Lower leg skin (tissue), 4 donors: ENCODE measurements around the gene PRKAR1A. TPM values are rescaled to one million over a fixed set of nuclear protein-coding genes. Genes with fewer than 3 reads are reported as not detected.

ENCODE experiments used
- DNase-seq, 2 donors: peaks; one replicate each; pipeline ENCODE4 v3.0.0-alpha.2; 2019; ENCODE audit warnings: low spot score in 2 of 2
- H3K4me3 ChIP-seq: fragments of 200-600 bp; sonication (generic); 2 replicates; pipeline ENCODE4 v1.5.1; 2017; ENCODE audit warnings: mild to moderate bottlenecking, low read depth; ENCODE audit not compliant: poor library complexity, severe bottlenecking
- POLR2A ChIP-seq, 2 donors: fragments of 450-650 bp; IDR thresholded peaks; one replicate each; pipeline ENCODE4 v1.6.1; 2016 to 2017; ENCODE audit warnings: antibody characterized with exemption in 2 of 2, mild to moderate bottlenecking in 1 of 2, moderate library complexity in 1 of 2
- WGBS, 2 donors: methylation state at CpG; one replicate each; pipeline ENCODE4 v1.1.5; 2018; 5-methylcytosine and 5-hydroxymethylcytosine counted together
- intact Hi-C: fragments of 100-400 bp; cut with DNase I; formaldehyde crosslinking; loops from one replicate; pipeline ENCODE4 v1.15.0; 2023; ENCODE audit warnings: low total_unique reads
- total RNA-seq, 4 donors: library from RNA; depleted of rRNA; stranded (reverse); fragments of >200 nt; gene quantifications; one replicate each; pipeline ENCODE4 v1.1.0, GENCODE V29; 2016
- TF ChIP-seq, protein P1 (sequence below), 3 donors: fragments of 450-650 bp; IDR thresholded peaks; one replicate each; pipeline ENCODE4 v1.5.1; 2016; ENCODE audit warnings: antibody characterized with exemption in 3 of 3, mild to moderate bottlenecking in 3 of 3, moderate library complexity in 2 of 3

The PRKAR1A gene
- total RNA-seq, 4 donors from 2014 or later = 198 to 214 (median 207) TPM

DNA sequence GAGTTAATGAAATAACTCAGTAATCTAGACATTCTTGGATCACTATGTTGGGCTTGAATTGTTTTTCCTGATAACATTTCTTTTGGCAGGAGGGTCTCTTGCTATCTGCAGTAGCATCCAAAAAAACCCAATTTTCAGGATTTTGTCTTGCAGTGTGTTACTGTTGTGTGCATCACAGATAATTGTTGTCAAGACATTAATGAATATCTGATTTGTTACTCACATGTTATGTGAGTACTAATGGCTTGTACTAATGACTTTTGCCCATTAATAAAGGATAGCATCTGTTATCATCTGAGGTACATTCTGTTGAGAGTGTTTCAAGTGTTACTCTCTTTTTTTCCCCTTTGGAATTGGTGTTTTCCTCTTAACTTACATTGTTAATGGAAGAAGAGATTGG lies 10.0 kb downstream of the PRKAR1A start:
- no peak for DNase-seq
- intact Hi-C loops = no loop called here
- TF ChIP-seq, protein P1, sequence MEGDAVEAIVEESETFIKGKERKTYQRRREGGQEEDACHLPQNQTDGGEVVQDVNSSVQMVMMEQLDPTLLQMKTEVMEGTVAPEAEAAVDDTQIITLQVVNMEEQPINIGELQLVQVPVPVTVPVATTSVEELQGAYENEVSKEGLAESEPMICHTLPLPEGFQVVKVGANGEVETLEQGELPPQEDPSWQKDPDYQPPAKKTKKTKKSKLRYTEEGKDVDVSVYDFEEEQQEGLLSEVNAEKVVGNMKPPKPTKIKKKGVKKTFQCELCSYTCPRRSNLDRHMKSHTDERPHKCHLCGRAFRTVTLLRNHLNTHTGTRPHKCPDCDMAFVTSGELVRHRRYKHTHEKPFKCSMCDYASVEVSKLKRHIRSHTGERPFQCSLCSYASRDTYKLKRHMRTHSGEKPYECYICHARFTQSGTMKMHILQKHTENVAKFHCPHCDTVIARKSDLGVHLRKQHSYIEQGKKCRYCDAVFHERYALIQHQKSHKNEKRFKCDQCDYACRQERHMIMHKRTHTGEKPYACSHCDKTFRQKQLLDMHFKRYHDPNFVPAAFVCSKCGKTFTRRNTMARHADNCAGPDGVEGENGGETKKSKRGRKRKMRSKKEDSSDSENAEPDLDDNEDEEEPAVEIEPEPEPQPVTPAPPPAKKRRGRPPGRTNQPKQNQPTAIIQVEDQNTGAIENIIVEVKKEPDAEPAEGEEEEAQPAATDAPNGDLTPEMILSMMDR (IDR thresholded peaks at IDR 0.05) = no peak
- TF ChIP-seq POLR2A (IDR thresholded peaks at IDR 0.05) = no peak
- no peak overlapping the region for H3K4me3 ChIP-seq

DNA sequence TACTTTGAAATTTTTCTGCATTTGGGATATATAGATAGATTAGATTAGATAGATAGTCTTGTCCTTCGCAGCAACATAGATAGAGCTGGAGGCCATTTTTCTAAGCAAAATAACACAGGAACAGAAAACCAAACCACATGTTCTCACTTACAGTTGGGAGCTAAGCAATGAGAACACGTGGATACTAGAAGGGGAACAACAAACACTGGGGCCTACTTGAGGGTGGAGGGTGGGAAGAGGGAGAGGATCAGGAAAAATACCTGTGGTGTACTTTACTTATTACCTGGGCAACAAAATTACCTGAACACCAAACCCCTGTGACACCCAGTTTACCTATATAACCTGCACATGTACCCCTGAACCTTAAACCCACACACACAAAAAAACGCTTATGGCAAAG lies 14.3 kb downstream of the PRKAR1A start:
- H3K4me3 ChIP-seq = no peak overlapping the region
- 71 to 80% methylated on average over 3 of the region's 3 CpGs for WGBS, 2 donors
- no peak for DNase-seq
- no peak for TF ChIP-seq POLR2A (IDR thresholded peaks at IDR 0.05)
- TF ChIP-seq, protein P1 (IDR thresholded peaks at IDR 0.05) = no peak
- intact Hi-C loops = no loop called here

DNA sequence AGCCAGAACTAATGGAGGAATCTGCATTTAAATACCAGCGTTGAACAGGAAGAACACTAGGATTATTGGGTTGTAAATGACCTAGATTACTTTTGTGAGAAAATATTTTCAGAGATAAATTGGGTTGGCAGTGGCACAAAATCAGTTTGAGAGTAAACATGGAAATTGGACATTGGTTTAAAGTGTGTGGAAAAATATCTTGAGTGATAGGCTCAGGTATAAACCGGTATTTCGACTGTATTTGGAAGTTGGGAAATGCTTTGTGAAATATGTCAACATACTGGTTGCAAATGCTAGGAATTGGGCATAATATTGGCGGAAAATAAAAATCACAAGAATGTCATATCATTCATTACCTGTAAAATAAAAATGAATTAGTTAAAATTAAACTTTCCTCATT lies 15.1 kb downstream of the PRKAR1A start:
- TF ChIP-seq, protein P1 (IDR thresholded peaks at IDR 0.05) = no peak
- no peak for TF ChIP-seq POLR2A (IDR thresholded peaks at IDR 0.05)
- DNase-seq = no peak
- intact Hi-C loops = no loop called here
- H3K4me3 ChIP-seq = no peak overlapping the region
- 86 to 93% methylated on average over 4 of the region's 4 CpGs for WGBS, 2 donors

DNA sequence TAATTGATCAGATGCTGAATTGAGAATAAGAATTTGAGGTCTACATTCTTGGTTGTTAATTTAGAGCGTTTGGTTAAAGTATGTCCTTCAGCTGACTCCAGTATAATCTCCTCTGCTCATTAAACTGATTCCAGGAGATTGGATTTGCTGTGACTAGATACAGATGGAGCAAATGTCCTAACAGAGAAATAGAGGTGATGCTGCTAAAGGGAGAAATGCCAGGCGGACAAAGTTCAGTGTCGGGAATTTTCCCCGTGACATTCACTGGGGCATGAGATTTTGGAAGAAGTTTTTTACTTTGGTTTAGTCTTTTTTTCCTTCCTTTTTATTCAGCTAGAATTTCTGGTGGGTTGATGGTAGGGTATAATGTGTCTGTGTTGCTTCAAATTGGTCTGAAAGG lies 19.0 kb downstream of the PRKAR1A start:
- TF ChIP-seq, protein P1 (IDR thresholded peaks at IDR 0.05) = no peak
- no peak for TF ChIP-seq POLR2A (IDR thresholded peaks at IDR 0.05)
- 82 to 89% methylated on average over 4 of the region's 4 CpGs for WGBS, 2 donors
- intact Hi-C loops = no loop called here
- no peak overlapping the region for H3K4me3 ChIP-seq
- no peak for DNase-seq

DNA sequence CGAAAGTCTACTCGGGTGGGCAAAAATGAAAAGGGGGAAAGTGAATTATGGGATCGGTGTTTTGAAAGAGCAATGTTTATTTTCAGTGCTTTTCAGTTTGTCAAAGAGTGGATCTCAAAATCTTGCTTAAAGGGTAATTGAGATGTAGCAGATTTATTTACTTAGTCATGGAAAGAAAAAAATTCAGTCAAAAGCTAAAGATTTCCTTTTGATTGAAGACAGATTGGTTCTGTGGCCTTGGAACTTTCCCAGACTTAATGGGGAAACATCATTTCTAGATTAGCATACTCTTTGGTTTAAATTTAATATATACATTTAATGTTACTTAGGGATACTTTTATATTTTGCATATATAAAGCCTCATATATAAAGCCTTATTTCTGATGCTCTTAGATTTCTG lies 20.6 kb downstream of the PRKAR1A start:
- DNase-seq = no peak
- no peak overlapping the region for H3K4me3 ChIP-seq
- intact Hi-C loops = no loop called here
- WGBS, 2 donors = 73 to 74% methylated on average over 3 of the region's 3 CpGs
- TF ChIP-seq POLR2A (IDR thresholded peaks at IDR 0.05) = no peak
- TF ChIP-seq, protein P1 (IDR thresholded peaks at IDR 0.05) = no peak

DNA sequence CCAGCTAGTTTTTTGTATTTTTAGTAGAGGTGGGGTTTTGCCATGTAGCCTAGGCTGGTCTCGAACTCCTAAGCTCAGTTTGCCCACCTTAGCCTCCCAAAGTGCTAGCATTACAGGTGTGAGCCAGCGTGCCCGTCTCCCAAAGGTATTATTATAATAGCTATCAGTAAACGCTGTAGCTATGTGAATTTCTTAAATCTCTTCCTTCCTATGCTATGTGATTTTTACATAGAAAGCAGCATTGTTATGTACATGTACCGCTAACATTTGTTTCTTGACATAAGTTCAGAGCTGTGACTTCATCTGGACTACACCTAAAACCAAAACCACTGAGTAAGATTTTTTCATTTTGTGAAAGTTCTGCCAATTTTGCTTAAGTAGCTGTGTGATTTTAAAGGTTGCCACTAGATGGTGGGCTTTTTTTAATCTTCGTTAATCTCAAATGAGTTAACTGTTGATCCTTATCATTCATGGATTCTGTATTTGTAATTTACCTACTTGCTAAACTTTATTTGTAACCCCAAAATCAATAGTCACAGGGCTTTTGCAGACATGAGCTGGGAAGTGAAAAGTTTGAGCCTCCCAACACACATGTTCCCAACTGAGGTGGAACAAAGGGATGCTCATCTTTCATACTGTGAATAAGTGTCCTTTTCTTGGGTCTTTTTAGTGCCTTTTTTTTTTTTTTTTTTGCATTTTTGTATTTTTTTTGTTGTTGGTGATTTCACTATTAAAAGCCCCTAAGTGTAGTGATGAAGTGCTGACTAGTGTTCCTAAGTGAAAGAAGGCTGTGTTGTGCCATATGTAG lies 21.9 kb downstream of the PRKAR1A start:
- no peak for DNase-seq
- WGBS, 2 donors = 59 to 69% methylated on average over 6 of the region's 6 CpGs
- H3K4me3 ChIP-seq = no peak overlapping the region
- no peak for TF ChIP-seq POLR2A (IDR thresholded peaks at IDR 0.05)
- TF ChIP-seq, protein P1 (IDR thresholded peaks at IDR 0.05) = no peak
- intact Hi-C loops = no loop called here
